A204.1 (cell line): ENCODE measurements around the gene SP1.
"Not testable (repeated sequence)": the region's sequence is repeated elsewhere in the genome, so short reads cannot be mapped to it uniquely, and the experiment has no call there.

ENCODE experiments used
- FAIRE-seq: peaks from 2 replicates; lab custom pipeline; 2012; peaks lifted over from hg19 to GRCh38; lab: Jason Lieb, UNC

Gene SP1

GRCh38 chr12:53361638-53362037, 18.3 kb upstream of the SP1 start:
- FAIRE-seq, result not testable (repeated sequence)

GRCh38 chr12:53365245-53365904, 14.6 kb upstream of the SP1 start:
- FAIRE-seq, result no peak

- not testable (repeated sequence) for FAIRE-seq
Measured at GRCh38 chr12:53373554-53374133, 6.3 kb upstream of the SP1 start.

GRCh38 chr12:53374277-53374676, 5.7 kb upstream of the SP1 start:
- FAIRE-seq, result not testable (repeated sequence)

GRCh38 chr12:53376747-53377146, 3.2 kb upstream of the SP1 start:
- FAIRE-seq, result no peak

- no peak for FAIRE-seq
Measured at GRCh38 chr12:53378222-53378621, 1.8 kb upstream of the SP1 start.

- no peak for FAIRE-seq
Measured at GRCh38 chr12:53378724-53379388, 1.1 kb upstream of the SP1 start.

GRCh38 chr12:53379389-53380103, 430 bp upstream of the SP1 start:
- FAIRE-seq, result peak; percentile 99

GRCh38 chr12:53380794-53381730, 1.1 kb downstream of the SP1 start:
- no peak for FAIRE-seq

GRCh38 chr12:53381731-53382630, 2.0 kb downstream of the SP1 start:
- FAIRE-seq, result no peak

- no peak for FAIRE-seq
Measured at GRCh38 chr12:53383258-53383657, 3.3 kb downstream of the SP1 start.

- not testable (repeated sequence) for FAIRE-seq
Measured at GRCh38 chr12:53386381-53386780, 6.4 kb downstream of the SP1 start.

GRCh38 chr12:53388932-53389331, 9.0 kb downstream of the SP1 start:
- FAIRE-seq, result no peak

- no peak for FAIRE-seq
Measured at GRCh38 chr12:53389702-53390101, 9.7 kb downstream of the SP1 start.

GRCh38 chr12:53391724-53392123, 11.7 kb downstream of the SP1 start:
- no peak for FAIRE-seq

GRCh38 chr12:53399896-53400295, 19.9 kb downstream of the SP1 start:
- FAIRE-seq, result no peak

- not testable (repeated sequence) for FAIRE-seq
Measured at GRCh38 chr12:53402351-53402750, 22.4 kb downstream of the SP1 start.

GRCh38 chr12:53402871-53403270, 22.9 kb downstream of the SP1 start:
- FAIRE-seq, result no peak

- no peak for FAIRE-seq
Measured at GRCh38 chr12:53410951-53411350, 31.0 kb downstream of the SP1 start.

GRCh38 chr12:53413485-53414204, 33.7 kb downstream of the SP1 start:
- FAIRE-seq, result no peak
